Body of pancreas (tissue), 4 donors: ENCODE data around the gene PTHLH. TPM values are rescaled to one million over a fixed set of nuclear protein-coding genes. Genes with fewer than 3 reads are reported as not detected.

Source experiments
- ATAC-seq: fragments of 150-250 bp; one replicate; pipeline ENCODE4 v1.9.1; 2016
- DNase-seq, 4 donors: peaks; one replicate each; pipeline ENCODE4 v3.0.0-alpha.2; 2019
- H3K27ac ChIP-seq, 4 donors: fragments of 200-600 bp; sonication (generic); 1 replicate in 3 of 4; 2 replicates in 1 of 4; pipeline versions ENCODE4 v1.5.1 to v1.6.1; 2016 to 2019; ENCODE audit warnings: mild to moderate bottlenecking in 1 of 4, mixed read lengths in 1 of 4, moderate library complexity in 1 of 4
- H3K27me3 ChIP-seq, 2 donors: fragments of 200-600 bp; sonication (generic); one replicate each; pipeline ENCODE4 v1.6.0; 2016; ENCODE audit warnings: mild to moderate bottlenecking in 1 of 2
- H3K36me3 ChIP-seq, 2 donors: fragments of 200-600 bp; sonication (generic); replicated peaks in 1 of 2; 2 replicates each; pipeline ENCODE4 v1.5.1; 2016; ENCODE audit warnings: low read depth in 2 of 2; ENCODE audit not compliant: insufficient read depth in 1 of 2
- H3K4me1 ChIP-seq: fragments of 200-600 bp; sonication (generic); one replicate; pipeline ENCODE4 v1.6.0; 2016
- H3K4me3 ChIP-seq, 2 donors: fragments of 200-600 bp; sonication (generic); 1 replicate in 1 of 2; 2 replicates in 1 of 2; pipeline ENCODE4 v1.5.1; 2016 to 2019
- H3K9me3 ChIP-seq, 3 donors: fragments of 200-600 bp; sonication (generic); 1 replicate in 2 of 3; 2 replicates in 1 of 3; pipeline ENCODE4 v1.5.1; 2016
- CTCF ChIP-seq, 7 experiments: fragments of 450-650 bp in 4 of 7; fragments of 200-600 bp in 3 of 7; sonication (generic) in 3 of 7; IDR thresholded peaks; one replicate each; pipeline ENCODE4 v1.5.1; 2016 to 2019; ENCODE audit warnings: antibody characterized with exemption in 7 of 7
- POLR2A ChIP-seq, 3 donors: fragments of 450-650 bp; IDR thresholded peaks; one replicate each; pipeline ENCODE4 v1.6.1; 2016; ENCODE audit warnings: antibody characterized with exemption in 3 of 3, mild to moderate bottlenecking in 2 of 3
- whole genome bisulfite sequencing, 2 donors: methylation state at CpG; one replicate each; pipeline ENCODE4 v1.1.5; 2017; 5-methylcytosine and 5-hydroxymethylcytosine counted together
- intact Hi-C: fragments of 100-400 bp; cut with DNase I; formaldehyde crosslinking; loops from one replicate; pipeline ENCODE4 v1.15.1; 2023
- total RNA-seq, 2 donors: library from RNA; depleted of rRNA; stranded (reverse); fragments of >200 nt; gene quantifications; one replicate each; pipeline ENCODE4 v1.1.0, GENCODE V29; 2016

Gene PTHLH
- total RNA-seq, 2 donors from 2014 or later: 0.78 TPM; not detected in 1

- no peaks in the 10 kb centered on the region for H3K36me3 ChIP-seq
- intact Hi-C loops: no loop called here
These were observed 14.8 kb upstream of the PTHLH start for GRCh38 chr12:27987331-27987730.

GRCh38 chr12:27984275-27984674 lies 11.7 kb upstream of the PTHLH start:
- DNase-seq: no peak
- intact Hi-C loops: no loop called here
- no peak for TF ChIP-seq POLR2A (IDR thresholded peaks at IDR 0.05)
- no peak for TF ChIP-seq CTCF (IDR thresholded peaks at IDR 0.05)
- Histone ChIP-seq H3K4me3 (no peak overlapping the region), H3K27ac (no peak overlapping the region), H3K4me1 (no peaks in the 10 kb centered on the region), H3K36me3 (no peaks in the 10 kb centered on the region), H3K9me3 (no peaks in the 10 kb centered on the region), H3K27me3 (no peaks in the 10 kb centered on the region)
- WGBS, 2 donors: 54 to 57% methylated on average over 2 of the region's 2 CpGs
- ATAC-seq: no peak

More at GRCh38 chr12:27987331-27987730, 14.8 kb upstream of the PTHLH start:
- 73 to 75% methylated on average over 5 of the region's 5 CpGs for WGBS, 2 donors
- no peak for ATAC-seq
- Histone ChIP-seq H3K27ac (no peak overlapping the region), H3K4me3 (no peak overlapping the region), H3K9me3 (no peaks in the 10 kb centered on the region), H3K4me1 (no peaks in the 10 kb centered on the region), H3K27me3 (no peaks in the 10 kb centered on the region)
- no peak for TF ChIP-seq POLR2A (IDR thresholded peaks at IDR 0.05)
- TF ChIP-seq CTCF (IDR thresholded peaks at IDR 0.05): no peak
- DNase-seq: no peak

GRCh38 chr12:27982951-27983350 lies 10.4 kb upstream of the PTHLH start:
- Histone ChIP-seq H3K27me3 (no peaks in the 10 kb centered on the region), H3K36me3 (no peaks in the 10 kb centered on the region), H3K4me3 (no peak overlapping the region), H3K27ac (no peak overlapping the region), H3K9me3 (no peaks in the 10 kb centered on the region), H3K4me1 (no peaks in the 10 kb centered on the region)
- DNase-seq: no peak
- ATAC-seq: no peak
- TF ChIP-seq POLR2A (IDR thresholded peaks at IDR 0.05): no peak
- TF ChIP-seq CTCF (IDR thresholded peaks at IDR 0.05): no peak
- WGBS, 2 donors: 40 to 44% methylated on average over 4 of the region's 4 CpGs
- intact Hi-C loops: no loop called here

- no peak for DNase-seq
- Histone ChIP-seq H3K4me3 (no peak overlapping the region), H3K4me1 (no peaks in the 10 kb centered on the region), H3K36me3 (no peaks in the 10 kb centered on the region), H3K27me3 (no peaks in the 10 kb centered on the region), H3K9me3 (no peaks in the 10 kb centered on the region), H3K27ac (no peak overlapping the region)
- intact Hi-C loops: no loop called here
- WGBS, 2 donors: 35 to 42% methylated on average over 2 of the region's 2 CpGs
- no peak for TF ChIP-seq CTCF (IDR thresholded peaks at IDR 0.05)
- TF ChIP-seq POLR2A (IDR thresholded peaks at IDR 0.05): no peak
- no peak for ATAC-seq
These were observed 9.9 kb upstream of the PTHLH start for GRCh38 chr12:27982385-27982784.

GRCh38 chr12:27981874-27982273 lies 9.3 kb upstream of the PTHLH start:
- no peaks in the 10 kb centered on the region for H3K27me3 ChIP-seq
- no peak for DNase-seq
- 67 to 72% methylated on average over 2 of the region's 2 CpGs for WGBS, 2 donors
- H3K36me3 ChIP-seq: no peaks in the 10 kb centered on the region
- H3K4me1 ChIP-seq: no peaks in the 10 kb centered on the region
- no peaks in the 10 kb centered on the region for H3K9me3 ChIP-seq
- intact Hi-C loops: no loop called here
- no peak overlapping the region for H3K4me3 ChIP-seq
- no peak for ATAC-seq
- TF ChIP-seq POLR2A (IDR thresholded peaks at IDR 0.05): no peak
- TF ChIP-seq CTCF (IDR thresholded peaks at IDR 0.05): no peak
- H3K27ac ChIP-seq: no peak overlapping the region
